Adrenal gland (tissue), 19 donors: ENCODE data around the gene RNF144B. TPM values are rescaled to one million over a fixed set of nuclear protein-coding genes. Genes with fewer than 3 reads are reported as not detected.

ENCODE experiments used
- DNase-seq, 7 donors: peaks; one replicate each; pipeline ENCODE4 v3.0.0-alpha.2; 2019 to 2020
- H3K27ac ChIP-seq, 5 donors: fragments of 200-600 bp; sonication (generic) in 4 of 5; 1 replicate in 3 of 5; 2 replicates in 2 of 5; pipeline versions ENCODE4 v1.5.1 to v1.8.0; 2016 to 2020; ENCODE audit warnings: mild to moderate bottlenecking in 1 of 5
- H3K27me3 ChIP-seq: fragments of 200-600 bp; 2 replicates; pipeline ENCODE4 v1.8.0; 2021
- H3K36me3 ChIP-seq, 2 donors: fragments of 200-600 bp; replicated peaks in 1 of 2; 1 replicate in 1 of 2; 2 replicates in 1 of 2; pipeline versions ENCODE4 v1.5.1 to v1.8.0; 2018 to 2022
- H3K4me1 ChIP-seq, 2 donors: fragments of 200-600 bp; replicated peaks in 1 of 2; 1 replicate in 1 of 2; 2 replicates in 1 of 2; pipeline versions ENCODE4 v1.5.1 to v1.8.0; 2018 to 2021
- H3K4me3 ChIP-seq, 4 donors: fragments of 200-600 bp; sonication (generic) in 3 of 4; one replicate each; pipeline ENCODE4 v1.5.1; 2016 to 2018
- H3K9me3 ChIP-seq, 3 donors: fragments of 200-600 bp; sonication (generic) in 1 of 3; replicated peaks in 1 of 3; 1 replicate in 2 of 3; 2 replicates in 1 of 3; pipeline versions ENCODE4 v1.5.1 to v1.8.0; 2016 to 2021
- POLR2A ChIP-seq, 2 donors: fragments of 450-650 bp; IDR thresholded peaks; one replicate each; pipeline ENCODE4 v1.6.1; 2017; ENCODE audit warnings: antibody characterized with exemption in 2 of 2, mild to moderate bottlenecking in 2 of 2, moderate library complexity in 1 of 2
- WGBS, 4 donors: extraction: QIAGEN DNeasy Blood & Tissue Kit in 2 of 4; methylation state at CpG; one replicate each; pipeline versions ENCODE4 v1.1.5 to v1.1.7; 2013 to 2017; 5-methylcytosine and 5-hydroxymethylcytosine counted together
- intact Hi-C, 2 donors: fragments of 100-400 bp; cut with DNase I; formaldehyde crosslinking; loops; one replicate each; pipeline versions ENCODE4 v1.14.1 to v1.15.0; 2022 to 2023
- long read RNA-seq, 10 donors: library from polyadenylated mRNA in 3 of 10; unstranded in 2 of 10; stranded (forward) in 1 of 10; transcript quantifications; one replicate each; pipeline ENCODE4 v2.0.0 and lab custom pipeline, GENCODE V29; 2021 to 2026
- polyA plus RNA-seq, 3 donors: library from polyadenylated mRNA; stranded (reverse); fragments of 200-250 nt in 2 of 3; fragments of 350-450 nt in 1 of 3; fragmentation: Illumina TruSeq in 1 of 3; extraction: RNeasy Lipid Tissue Mini Kit (QIAGEN cat#74804) in 1 of 3; gene quantifications; one replicate each; pipeline ENCODE4 v1.2.3, GENCODE V29; 2013 to 2014
- total RNA-seq, 9 donors: library from RNA; depleted of rRNA in 4 of 9; stranded (reverse); fragments of >200 nt in 4 of 9; fragments of 120-200 nt in 1 of 9; fragmentation: NEBNext Ultra II Directional in 1 of 9; extraction: Animal tissue kit (Norgen Biotek cat#: 25700) in 1 of 9; gene quantifications; one replicate each; pipeline versions ENCODE4 v1.1.0 to v1.2.4, GENCODE V29; 2013 to 2023
- TF ChIP-seq, protein P1 (sequence below), 6 experiments: fragments of 450-650 bp in 4 of 6; fragments of 200-600 bp in 2 of 6; sonication (generic) in 1 of 6; IDR thresholded peaks; 1 replicate in 5 of 6; 2 replicates in 1 of 6; pipeline versions ENCODE4 v1.5.1 to v1.8.0; 2016 to 2021; ENCODE audit warnings: antibody characterized with exemption in 6 of 6, mild to moderate bottlenecking in 2 of 6, moderate library complexity in 1 of 6
- donor health status: healthy with polysubstance abuse.
- donor health status: Bipolar disorder and iron deficiency.
- donor health status: DM: yes; HTN: yes; CAD: no.
- donor health status: DM: no; HTN: no; CAD: no.
- donor health status: DM: no; HTN: no; CAD: no.
- donor health status: DM: yes; HTN: yes; CAD: no.

Gene RNF144B
- total RNA-seq (10 to 100 TPM in 1 of 9 donors, 1 to 10 TPM in 8; 3.2 to 11.0 (median 8.4) TPM), polyA plus RNA-seq (1 to 10 TPM; 1.9 to 2.4 (median 2.4) TPM)
- long read RNA-seq, donor 1 = 0 reads
- long read RNA-seq, donor 2 = 0 reads
- long read RNA-seq, donor 3, full-length matches to known transcripts = 2 of 2 reads
- long read RNA-seq, donor 3, partial matches to known transcripts = 0 of 2 reads
- long read RNA-seq, donor 3, other reads (novel, unspliced or antisense) = 0 of 2 reads
- long read RNA-seq, donor 4, full-length matches to known transcripts = 1 of 7 reads
- long read RNA-seq, donor 4, partial matches to known transcripts = 1 of 7 reads
- long read RNA-seq, donor 4, other reads (novel, unspliced or antisense) = 5 of 7 reads
- long read RNA-seq, donor 5, partial matches to known transcripts = 0 of 2 reads
- long read RNA-seq, donor 5, other reads (novel, unspliced or antisense) = 2 of 2 reads
- long read RNA-seq, donor 6, partial matches to known transcripts = 1 of 3 reads
- long read RNA-seq, donor 6, other reads (novel, unspliced or antisense) = 2 of 3 reads
- long read RNA-seq, donor 7, full-length matches to known transcripts = 1 of 1 reads
- long read RNA-seq, donor 7, partial matches to known transcripts = 0 of 1 reads
- long read RNA-seq, donor 7, other reads (novel, unspliced or antisense) = 0 of 1 reads
- long read RNA-seq, donor 8 = 0 reads
- long read RNA-seq, donor 9 = 0 reads
- long read RNA-seq, donor 10, full-length matches to known transcripts = 2 of 2 reads
- long read RNA-seq, donor 10, partial matches to known transcripts = 0 of 2 reads
- long read RNA-seq, donor 10, other reads (novel, unspliced or antisense) = 0 of 2 reads

- Histone ChIP-seq H3K4me1 (peaks cover 0 to 20% of the 10 kb centered on the region in 2 donors), H3K36me3 (no peaks in the 10 kb centered on the region), H3K9me3 (no peaks in the 10 kb centered on the region), H3K27ac (peak within 1 kb of the TSS in 3 of 5 donors; percentile 48 to 79 (median 51)), H3K27me3 (no peaks in the 10 kb centered on the region), H3K4me3 (peak within 1 kb of the TSS in 3 of 4 donors; percentile 31 to 63 (median 51))
- TF ChIP-seq POLR2A (IDR thresholded peaks at IDR 0.05) = peak; percentile 34 to 63
- TF ChIP-seq, protein P1, sequence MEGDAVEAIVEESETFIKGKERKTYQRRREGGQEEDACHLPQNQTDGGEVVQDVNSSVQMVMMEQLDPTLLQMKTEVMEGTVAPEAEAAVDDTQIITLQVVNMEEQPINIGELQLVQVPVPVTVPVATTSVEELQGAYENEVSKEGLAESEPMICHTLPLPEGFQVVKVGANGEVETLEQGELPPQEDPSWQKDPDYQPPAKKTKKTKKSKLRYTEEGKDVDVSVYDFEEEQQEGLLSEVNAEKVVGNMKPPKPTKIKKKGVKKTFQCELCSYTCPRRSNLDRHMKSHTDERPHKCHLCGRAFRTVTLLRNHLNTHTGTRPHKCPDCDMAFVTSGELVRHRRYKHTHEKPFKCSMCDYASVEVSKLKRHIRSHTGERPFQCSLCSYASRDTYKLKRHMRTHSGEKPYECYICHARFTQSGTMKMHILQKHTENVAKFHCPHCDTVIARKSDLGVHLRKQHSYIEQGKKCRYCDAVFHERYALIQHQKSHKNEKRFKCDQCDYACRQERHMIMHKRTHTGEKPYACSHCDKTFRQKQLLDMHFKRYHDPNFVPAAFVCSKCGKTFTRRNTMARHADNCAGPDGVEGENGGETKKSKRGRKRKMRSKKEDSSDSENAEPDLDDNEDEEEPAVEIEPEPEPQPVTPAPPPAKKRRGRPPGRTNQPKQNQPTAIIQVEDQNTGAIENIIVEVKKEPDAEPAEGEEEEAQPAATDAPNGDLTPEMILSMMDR (IDR thresholded peaks at IDR 0.05) = no peak
- intact Hi-C loops = no loop called here
- DNase-seq = peak; percentile 75 to 88 (median 80)
- WGBS, 4 donors = 2 to 4% (median 3%) methylated on average over 18 to 40 of the region's 40 CpGs
These were observed at the start of gene RNF144B for GRCh38 chr6:18387061-18387721. Gene RNF144B (plus strand): TSS chr6:18387350. CDS start chr6:18399535, 12,185 bp downstream.

- no peaks in the 10 kb centered on the region for H3K27me3 ChIP-seq
- no peak for DNase-seq
- intact Hi-C loops = no loop called here
- H3K27ac ChIP-seq = no peak overlapping the region
- H3K4me3 ChIP-seq = no peak overlapping the region
- TF ChIP-seq POLR2A (IDR thresholded peaks at IDR 0.05) = no peak
- TF ChIP-seq, protein P1 (IDR thresholded peaks at IDR 0.05) = no peak
- 69 to 81% (median 73%) methylated on average over 1 of the region's 1 CpG for WGBS, 4 donors
- H3K9me3 ChIP-seq = no peaks in the 10 kb centered on the region
- H3K4me1 ChIP-seq = no peaks in the 10 kb centered on the region
- no peaks in the 10 kb centered on the region for H3K36me3 ChIP-seq
These were observed 47.6 kb upstream of the RNF144B start for GRCh38 chr6:18339599-18339998.

DNA sequence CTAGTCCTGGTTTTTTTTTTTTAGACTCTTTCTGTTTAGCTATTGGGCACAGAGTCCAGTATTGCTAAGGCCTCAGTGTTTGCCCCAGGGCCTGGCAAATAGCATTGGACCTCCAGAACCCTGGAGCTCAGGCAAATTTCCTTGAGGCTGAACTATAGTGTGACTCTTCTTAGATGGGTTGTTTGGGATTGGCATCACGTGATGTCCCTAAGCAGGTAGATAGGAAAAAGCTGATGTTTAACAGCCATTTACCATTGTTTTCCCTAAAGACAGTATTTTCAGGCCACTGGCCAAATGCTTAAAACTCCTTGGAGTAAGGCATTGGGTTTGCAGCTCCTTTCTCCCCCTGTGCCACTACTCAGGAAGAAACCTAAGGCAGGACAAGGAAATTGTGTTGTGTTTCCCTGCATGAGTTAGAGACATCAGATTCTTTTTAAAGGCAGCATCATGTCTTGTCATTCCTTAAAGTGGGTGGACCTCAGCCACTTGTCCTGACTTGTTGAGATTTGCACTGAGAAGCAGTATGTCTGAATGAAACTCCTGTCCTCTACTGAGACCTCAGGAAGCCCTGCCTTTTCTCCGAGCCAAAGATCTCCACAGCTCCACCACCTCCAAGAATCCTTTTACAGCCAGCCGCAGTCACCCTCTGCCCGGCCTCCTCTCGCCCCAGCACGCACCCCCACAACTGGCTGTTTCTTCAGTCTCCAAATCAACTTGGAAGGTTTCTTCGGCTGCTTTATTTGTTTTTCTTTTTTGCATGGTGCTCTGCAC is 46.2 kb upstream of the RNF144B start:
- Histone ChIP-seq H3K27ac (no peak overlapping the region), H3K4me3 (no peak overlapping the region), H3K36me3 (no peaks in the 10 kb centered on the region), H3K27me3 (no peaks in the 10 kb centered on the region), H3K9me3 (no peaks in the 10 kb centered on the region), H3K4me1 (no peaks in the 10 kb centered on the region)
- DNase-seq = no peak
- no peak for TF ChIP-seq POLR2A (IDR thresholded peaks at IDR 0.05)
- TF ChIP-seq, protein P1 (IDR thresholded peaks at IDR 0.05) = no peak
- 73 to 83% (median 77%) methylated on average over 7 of the region's 7 CpGs for WGBS, 4 donors
- intact Hi-C loops = no loop called here
